DMS153 (cell line): ENCODE results near the gene FAM32A.

Source experiments
- DNase-seq: peaks from one replicate; lab custom pipeline; 2025; lab: John Stamatoyannopoulos, UW

The FAM32A gene

DNA sequence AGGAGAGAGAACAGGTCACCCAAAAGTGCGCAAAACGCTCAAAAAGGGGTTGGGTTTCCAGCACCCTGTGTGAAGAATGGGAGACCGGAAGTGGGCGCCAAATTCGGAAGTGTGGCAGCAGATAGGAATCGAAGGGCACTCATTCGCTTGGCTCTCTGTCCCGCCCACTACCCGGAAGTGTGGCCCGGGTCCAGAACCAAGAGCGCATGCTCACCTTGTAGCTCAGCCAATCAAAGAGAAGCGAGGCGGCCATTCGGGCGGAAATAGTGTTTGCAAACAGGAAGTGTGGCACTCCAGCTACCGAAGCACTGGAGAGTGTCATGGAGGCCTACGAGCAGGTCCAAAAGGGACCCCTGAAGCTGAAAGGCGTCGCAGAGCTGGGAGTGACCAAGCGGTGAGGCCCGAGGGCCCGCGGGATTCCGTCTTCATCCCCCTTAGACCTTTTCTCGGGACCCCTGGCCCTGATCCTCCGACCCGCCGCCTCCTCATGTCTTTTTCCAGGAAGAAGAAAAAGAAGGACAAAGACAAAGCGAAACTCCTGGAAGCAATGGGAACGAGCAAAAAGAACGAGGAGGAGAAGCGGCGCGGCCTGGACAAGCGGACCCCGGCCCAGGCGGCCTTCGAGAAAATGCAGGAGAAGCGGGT, at the start of gene FAM32A:
Gene FAM32A, plus strand, starts transcription at position 288 of the 645 bp plus-strand sequence. Its CDS starts 33 bp downstream, at position 321.
- DNase-seq = peak; percentile 98

DNA sequence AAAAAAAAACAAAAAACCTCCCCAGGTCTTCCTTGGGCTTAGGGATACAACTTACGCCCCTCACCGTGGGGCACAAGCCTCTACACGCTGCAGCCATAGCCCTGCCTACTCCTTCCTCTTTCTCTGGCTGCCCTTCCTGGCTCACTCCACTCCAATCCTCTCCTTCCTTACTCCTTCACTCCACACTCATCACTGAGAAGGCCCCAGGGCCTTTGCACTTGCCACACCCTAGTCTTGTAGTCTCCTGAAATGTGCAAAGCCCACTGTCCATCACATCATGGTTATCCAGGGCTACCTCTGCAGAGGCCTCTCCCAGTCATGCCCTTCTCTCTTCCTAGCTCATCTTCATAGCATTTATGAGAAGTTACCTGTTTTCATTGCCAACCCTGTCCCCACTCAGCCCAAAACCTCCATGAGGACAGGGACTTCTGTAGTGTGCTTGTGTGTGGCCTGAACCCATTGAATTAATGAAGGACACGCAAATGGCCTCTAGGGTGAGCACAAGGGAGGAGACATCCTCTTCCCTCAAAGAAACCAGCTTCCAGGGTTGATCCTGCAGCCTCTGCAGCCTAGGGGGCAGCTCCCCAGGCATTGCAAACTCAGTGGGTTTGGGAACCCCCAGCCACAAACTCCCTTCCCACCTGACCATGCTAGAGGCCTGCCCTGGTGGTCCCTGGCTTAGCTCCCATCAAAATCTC, 49.6 kb upstream of the FAM32A start:
- DNase-seq = no peak

DNA sequence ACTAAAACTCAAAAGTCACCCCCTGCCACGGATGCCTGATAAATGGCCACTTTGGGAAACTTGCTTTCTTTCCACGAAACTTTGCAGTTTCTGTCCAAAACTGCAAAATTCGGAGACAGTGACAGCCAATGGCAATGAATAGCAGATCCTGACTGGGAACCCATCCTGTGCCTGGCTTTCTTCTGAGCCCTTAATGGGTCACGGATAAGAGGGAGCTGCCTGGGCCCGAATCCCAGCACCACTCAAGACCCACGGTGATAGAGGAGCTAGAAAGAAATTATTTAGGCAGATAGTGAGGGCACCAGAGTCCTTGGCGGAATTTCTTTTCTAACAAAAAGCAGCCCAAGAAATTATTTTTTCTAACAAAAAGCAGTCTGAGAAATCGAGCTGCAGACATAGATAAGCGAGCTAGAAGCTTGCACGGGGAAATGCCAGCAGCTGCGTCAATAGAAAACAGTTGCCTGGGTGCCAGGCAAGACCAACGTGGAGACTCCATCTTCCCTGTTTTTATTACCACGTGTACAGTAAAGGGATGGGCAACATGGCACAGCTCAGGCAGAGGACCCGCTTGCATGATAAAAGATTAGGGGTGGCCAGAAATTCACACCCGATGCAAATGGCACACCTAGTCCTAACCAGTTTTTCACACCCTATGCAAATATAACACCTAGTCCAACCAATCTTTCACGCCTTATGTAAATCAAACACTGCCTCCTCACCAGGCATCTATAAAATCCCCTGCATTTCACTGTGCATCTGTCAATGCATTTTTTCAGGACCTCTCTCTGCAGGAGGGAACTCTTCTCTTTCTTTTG, 48.8 kb upstream of the FAM32A start:
- DNase-seq = peak; percentile 21

DNA sequence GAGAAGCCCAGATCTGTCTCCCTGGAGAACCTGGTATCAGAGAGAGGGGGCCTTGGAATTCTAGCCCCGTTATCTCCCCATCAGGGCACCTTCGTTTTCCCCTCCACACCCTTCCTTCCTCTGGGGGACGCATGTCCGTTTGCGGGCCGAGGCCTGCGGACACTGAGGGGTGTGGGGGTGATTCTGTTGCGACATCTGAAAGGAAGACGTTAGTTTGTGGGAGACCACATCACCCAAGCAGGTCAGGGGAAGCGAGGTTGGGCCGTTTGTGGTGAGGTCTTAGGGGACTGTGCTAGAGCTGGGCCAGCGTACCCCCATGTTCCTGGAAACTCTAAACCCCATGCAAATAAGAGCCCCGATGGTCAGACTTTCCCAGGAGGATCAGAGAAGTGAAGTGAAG, 45.5 kb upstream of the FAM32A start:
- no peak for DNase-seq

DNA sequence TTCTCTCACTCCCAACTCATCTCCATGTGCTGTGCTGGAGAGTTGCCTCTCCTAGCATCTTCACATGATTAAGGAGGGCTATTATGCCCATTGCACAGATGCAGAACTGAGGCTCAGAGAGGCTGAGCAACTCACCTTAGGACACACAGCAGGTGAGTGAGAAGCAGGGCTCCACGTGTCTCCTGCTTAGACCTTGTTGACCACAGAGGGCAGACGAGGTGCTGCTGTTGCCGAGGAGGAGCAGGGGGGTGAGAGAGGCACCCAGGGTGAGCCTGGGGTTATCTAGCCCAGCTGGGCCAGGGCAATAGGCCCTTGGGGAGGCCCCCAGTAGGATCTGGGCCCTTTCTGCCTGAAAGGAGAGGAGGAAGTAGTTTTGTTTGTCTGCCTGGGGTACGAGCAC, 44.2 kb upstream of the FAM32A start:
- no peak for DNase-seq

DNA sequence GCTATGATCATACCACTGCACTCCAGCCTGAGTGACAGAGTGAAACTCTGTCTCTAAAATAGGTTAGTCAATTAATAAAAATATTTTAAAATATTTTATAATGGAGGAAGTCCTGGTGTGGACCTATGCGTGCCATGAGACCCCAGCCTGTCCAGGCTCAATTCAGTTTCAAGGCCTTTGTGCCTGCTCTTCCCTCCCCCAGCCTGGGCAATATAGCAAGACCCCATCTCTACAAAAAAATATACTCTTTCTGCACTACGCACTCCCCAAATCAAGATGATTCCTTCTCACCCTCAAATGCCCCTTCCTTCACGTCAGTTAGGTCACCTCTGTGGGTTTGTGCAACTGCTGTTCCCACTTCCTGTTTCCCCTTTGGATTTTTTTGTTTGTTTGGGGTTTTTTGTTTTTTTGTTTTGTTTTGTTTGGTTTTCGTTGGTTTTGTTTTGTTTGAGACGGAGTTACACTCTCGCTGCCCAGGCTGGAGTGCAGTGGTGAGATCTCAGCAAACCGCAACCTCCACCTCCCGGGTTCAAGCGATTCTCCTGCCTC, 43.1 kb upstream of the FAM32A start:
- no peak for DNase-seq

DNA sequence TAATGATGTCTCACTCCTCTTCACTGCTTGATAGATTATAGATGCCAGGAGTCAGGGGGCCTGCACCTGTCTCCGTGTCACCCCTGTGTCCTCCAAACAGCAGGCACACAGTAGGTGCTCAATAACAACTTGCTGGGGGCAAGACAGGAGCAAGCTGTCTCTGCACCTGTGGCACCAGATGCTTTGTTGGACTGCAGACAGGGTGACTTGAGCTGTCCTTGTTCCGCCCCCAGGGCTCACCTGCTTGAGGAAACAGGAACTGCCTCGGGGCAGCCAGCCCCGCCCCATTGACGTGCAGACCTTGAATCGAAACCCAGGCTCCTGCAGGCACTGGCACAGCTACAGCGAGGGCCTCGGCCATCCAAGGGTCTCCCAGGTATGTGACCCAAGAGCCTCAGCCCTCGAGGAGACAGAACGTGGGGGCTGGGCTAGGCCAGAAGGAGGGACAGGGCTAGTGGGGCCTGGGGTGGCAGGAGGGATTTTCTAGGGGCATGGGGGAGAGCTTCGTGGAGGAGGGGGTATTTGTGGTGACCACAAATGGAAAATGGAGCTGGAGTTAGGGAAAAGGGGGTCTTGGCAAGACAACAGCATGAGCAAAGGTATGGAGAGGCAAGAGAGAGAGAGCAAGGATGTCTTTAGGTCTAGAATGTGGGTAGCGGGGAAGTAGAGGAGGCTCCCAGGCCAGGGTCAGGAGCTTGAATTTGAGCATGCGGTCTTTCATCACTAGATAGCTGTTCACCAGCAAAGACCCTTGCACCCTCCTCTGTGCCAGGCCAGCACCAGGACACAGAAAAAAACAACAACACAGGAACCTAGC, 41.6 kb upstream of the FAM32A start, which contains the start of gene HSH2D:
Gene HSH2D, plus strand, starts transcription at position 287 of the 817 bp plus-strand sequence. CDS start 5,066 bp downstream, outside the sequence.
- peak; percentile 86 for DNase-seq

DNA sequence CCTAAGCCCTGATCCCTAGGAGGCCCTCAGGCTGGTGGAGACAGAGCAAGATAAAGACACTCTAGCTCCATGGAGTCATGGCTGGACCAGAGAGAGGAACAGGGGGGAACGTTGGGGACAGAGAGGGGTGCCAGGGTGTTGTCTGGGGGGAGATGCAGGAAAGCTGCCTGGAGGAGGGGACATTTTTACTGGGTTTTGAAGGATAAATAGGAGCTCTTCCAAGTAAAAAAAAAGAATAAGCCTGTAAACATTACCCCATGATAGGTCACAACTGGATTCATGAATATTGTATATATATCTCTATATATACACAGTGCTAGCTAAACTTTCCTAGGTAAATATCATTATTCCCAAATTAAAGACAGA, 41.0 kb upstream of the FAM32A start:
- no peak for DNase-seq

DNA sequence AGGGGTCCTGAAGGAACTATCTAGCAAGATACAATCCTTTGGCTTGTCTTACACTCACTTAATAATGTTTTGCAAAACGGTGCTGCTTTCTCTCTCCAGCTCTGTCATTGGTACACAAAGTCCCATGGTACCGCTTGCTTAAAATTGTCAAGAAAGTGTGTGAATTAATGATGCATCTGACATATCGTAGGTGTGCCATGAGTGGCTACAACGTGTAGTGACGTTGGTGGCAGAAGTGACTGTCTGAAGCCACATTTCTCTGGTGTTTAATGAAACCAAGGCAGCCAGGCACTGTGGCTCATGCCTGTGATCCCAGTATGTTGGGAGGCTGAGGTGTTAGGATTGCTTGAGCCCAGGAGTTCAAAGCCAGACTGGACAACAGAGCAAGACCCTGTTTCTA, 39.1 kb upstream of the FAM32A start:
- DNase-seq = no peak

DNA sequence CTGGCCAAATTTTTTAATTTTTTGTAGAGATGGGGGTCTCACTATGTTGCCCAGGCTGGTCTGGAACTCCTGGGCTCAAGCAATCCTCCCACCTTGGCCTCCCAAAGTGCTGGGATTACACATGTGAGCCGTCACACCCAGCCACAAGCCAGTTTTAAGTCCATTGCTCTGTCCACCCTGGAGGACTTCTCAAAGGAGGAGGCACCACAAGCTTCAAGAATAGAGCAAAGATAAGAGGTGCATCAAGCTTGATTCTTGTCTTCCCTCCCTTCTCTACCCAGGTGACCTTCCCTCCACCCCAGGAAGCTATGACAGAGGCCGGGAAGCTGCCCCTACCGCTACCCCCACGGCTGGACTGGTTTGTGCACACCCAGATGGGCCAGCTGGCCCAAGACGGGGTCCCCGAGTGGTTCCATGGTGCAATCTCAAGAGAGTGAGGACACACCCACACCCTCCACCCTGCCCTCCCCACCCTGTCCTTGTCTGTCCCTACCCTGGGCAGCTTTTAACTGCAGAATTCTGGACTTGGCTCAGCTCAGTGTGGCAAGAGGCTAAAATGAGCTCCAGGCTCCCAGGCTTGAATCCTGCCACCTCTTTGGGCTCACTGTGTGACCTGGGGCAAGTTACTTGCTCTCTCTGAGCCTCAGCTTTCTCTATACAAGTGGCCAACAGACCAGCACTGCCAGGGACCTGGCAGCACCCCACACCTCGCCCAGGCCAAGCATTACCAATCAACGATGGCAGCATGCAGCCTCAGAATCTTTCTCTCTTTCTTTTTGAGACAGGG, 36.6 kb upstream of the FAM32A start:
- DNase-seq = no peak

DNA sequence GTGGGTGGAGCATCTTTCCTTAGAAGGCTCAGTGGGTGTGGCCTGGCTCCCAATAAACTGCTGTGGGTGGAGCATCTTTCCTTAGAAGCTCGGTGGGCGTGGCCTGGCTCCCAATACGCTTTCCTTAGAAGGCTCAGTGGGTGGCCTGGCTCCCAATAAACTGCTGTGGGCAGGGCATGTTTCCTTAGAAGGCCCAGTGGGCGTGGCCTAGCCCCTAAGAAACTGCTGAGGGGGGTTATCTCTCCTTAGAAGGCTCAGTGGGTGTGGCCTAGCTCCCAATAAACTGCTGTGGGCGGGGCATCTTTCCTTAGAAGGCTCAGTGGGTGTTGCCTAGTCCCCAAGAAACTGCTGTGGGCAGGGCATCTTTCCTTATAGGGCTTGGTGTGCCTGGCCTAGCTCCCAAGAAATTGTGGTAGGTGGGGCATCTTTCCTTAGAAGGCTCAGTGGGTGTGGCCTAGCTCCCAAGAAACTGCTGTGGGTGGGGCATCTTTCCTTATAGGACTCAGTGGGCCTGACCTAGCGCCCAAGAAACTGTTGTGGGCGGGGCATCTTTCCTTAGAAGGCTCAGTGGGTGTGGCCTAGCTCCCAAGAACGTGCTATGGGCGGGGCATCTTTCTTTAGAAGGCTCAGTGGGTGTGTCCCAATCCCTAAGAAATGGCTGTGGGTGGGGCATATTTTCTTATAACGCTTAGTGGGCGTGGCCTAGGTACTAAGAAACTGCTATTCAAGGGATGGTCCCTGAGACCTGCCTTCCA, 31.5 kb upstream of the FAM32A start:
- DNase-seq = no peak

DNA sequence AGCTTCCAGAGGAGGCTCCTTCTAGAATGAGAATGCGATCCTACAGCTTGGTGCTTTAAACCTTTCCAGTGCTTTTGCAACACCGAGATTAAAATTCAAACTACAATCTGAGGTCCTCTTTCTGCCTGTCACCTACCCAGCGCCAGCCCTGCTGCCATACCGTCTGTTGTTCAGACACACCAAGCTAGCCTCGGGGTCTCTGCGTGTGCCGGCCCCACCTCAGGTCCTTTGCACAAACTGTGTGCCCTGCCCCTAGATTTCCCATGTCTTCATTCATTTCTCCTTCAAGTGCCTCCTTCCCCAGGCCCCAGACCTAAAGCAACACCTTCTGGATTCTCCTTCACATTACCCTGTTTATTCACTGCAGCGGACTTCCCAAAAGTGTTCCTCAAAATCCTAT, 30.7 kb upstream of the FAM32A start:
- no peak for DNase-seq

DNA sequence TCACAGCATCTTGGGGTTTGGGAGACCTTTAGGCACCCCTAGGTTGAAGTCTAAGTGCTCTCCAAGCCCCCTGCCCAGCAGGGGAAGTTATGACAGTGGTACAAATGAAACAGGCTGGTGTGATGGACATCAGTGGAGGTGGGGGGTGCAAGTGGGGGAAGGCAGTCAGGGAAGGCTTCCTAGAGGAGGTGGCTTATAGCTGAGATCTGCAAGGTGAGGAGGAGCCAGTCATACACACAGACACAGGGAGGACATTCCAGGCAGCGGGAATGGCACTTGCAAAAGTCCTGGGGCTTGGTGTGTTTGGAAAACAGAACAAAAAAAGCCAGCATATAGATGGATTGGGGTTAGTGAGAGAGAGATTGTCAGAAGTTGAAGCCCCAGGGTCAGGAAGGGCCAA, 30.1 kb upstream of the FAM32A start:
- no peak for DNase-seq

DNA sequence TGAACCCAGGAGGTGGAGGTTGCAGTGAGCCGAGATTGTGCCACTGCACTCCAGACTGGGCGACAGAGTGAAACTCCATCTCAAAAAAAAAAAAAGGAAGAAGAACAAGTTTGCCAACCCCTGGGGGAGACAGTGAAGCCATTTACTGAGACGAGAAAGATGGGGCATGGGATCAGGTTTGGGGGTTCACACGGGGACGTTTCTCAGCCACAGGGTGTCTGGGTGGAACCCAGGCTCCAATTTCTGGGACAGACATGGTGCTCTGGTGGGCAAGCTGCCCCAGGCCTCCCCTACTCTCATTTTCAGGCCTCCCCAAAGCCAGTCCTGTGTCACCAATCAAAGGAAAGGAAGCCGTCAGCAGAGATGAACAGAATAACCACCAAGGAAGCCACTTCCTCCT, 28.3 kb upstream of the FAM32A start:
- DNase-seq = no peak

DNA sequence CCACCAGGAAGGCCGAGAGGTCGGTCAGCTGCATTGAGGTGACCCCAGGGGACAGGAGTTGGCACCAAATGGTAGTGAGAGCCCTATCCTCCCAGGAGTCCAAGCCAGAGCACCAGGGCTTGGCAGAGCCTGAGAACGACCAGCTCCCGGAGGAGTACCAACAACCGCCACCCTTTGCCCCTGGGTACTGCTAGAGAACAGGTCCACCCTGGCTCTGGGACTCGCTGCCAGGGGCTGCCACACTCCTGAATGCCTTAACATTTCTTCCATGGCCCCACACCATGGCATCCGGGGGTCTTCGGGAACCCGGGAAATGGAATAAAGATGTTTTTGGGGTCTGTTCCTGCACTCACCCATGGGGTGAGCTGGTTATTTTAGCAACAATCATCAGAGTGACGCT, 27.6 kb upstream of the FAM32A start:
- DNase-seq = no peak

DNA sequence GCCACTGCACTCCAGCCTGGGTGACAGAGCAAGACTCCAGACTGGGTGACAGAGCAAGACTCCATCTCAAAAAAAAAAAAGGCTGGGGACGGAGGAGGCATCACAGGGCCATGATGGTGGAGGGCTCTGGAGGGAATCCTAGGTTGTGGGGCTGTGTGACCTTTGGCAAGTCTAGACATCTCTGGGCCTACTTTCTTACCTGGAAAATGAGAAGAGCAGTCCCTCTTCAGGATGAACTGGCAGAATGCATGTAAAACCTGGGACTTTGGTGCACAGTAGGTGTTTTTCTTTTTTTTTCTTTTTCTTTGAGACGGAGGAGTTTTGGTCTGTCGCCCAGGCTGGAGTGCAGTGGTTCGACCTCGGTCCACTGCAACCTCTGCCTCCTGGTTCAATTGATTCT, 25.6 kb upstream of the FAM32A start:
- no peak for DNase-seq

DNA sequence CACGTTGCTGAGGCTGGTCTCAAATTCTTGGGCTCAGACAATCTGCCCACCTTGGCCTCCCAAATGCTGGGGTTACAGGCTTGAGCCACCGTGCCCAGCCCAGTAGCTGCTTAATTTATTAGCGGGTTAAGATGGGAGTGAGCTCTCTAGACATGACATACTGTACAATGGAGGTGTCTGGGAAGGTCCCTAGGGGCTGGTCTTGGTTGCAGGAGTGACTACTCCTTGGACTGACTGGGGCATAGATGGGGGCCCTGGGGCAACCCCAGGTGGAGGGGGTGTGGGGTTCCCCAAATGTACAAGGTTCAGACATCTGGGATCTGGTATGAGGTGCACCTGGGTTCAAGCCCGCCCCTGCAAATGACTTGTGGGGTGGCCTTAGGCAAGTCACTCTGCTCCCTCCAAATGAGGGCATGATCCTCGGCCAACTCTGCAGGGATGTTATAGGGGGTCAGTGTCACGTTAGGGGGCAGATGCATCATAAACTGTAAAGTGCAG, 24.7 kb upstream of the FAM32A start:
- DNase-seq = no peak

DNA sequence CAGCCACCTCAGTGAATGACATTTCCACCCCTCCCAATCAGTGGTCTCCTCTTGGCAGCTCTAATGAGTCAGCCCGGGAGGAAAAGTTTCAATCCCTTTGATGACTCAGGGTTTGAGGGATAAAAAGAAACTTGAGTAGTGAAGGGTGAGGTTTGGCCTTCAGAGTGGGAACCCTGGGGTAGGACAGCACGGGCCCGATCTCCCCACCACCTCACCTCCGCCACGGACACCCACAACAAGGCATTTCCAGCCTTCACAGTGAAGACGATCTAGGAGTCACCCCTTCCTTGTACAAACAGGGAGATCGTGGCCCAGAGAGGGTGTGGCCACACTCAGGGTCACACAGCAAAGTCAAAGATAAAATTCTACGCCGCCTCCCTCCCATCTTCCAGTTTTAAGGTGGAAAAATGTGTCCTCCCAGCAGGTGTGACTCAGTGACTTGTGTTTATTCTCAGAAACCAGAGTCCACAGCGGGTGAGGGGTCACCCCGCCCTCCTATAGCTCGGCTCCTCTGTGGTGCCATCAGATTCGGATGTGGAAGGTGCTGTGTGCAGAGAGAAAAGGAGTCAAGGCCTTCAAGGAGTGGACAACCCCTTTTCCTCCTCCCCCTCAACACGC, 24.2 kb upstream of the FAM32A start:
- DNase-seq = no peak

DNA sequence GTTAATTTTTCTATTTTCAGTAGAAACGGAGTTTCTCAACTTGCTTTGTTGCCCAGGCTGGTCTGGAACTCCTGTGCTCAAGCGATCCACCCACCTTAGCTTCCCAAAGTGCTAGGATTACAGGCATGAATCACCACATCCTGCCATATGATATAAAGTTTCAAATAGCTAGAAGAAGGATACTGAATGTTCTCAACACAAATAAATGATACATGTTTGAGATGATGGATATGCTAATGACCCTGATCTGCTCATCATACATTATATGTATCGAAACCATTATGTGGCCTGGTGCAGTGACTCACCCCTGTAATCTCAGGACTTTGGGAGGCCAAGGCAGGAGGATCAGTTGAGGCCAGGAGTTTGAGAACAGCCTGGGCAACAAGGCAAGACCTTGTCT, 23.4 kb upstream of the FAM32A start:
- DNase-seq = no peak
